HG02610 (cell line): ENCODE data around the gene PAQR4.

ENCODE experiments used
- ATAC-seq: cut with Tn5 transposase; IDR thresholded peaks from one replicate; pipeline ENCODE4 v1.9.1; 2021; ENCODE audit warnings: mild to moderate bottlenecking, moderate library complexity; ENCODE audit not compliant: unreplicated experiment

Gene PAQR4

DNA sequence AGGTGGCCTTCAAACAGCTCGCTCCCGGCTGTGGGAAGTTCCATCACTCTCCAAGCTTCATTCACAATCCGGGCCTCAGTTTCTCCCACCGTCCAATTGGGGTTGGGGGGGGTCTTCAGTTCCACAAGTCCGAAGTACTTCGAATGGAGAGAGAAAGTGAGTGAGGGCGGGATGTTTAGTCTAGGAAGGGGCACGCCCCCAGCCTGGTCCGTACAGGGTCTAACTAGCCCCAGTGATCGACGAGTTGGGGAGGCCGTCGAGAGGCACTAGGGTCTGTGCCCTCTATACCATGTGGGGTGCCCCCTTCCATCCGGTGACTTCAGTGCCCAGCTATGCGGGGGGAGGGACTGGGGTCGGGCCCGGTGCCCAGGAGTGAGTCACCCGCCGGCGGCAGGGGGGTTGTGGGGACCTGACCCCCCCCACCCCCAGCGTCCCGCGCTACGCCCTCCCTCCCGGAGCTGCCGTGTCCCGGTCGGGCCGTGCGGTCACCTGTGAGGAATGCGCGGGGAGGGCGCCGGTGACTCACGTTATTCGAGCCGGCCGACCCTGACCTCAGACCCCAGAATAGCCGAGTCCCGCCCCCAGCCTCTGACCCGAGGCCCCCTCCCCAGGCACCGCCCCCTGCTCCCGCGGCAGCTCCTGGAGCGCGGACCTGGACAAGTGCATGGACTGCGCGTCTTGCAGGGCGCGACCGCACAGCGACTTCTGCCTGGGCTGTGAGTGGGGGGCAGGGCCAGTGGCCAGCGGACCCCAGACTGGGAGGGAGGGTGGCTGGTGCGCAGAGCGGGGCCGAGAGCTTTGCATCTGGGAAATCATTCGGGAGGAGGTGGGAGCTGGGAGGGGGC is 51.7 kb downstream of the PAQR4 start:
- ATAC-seq: no peak

DNA sequence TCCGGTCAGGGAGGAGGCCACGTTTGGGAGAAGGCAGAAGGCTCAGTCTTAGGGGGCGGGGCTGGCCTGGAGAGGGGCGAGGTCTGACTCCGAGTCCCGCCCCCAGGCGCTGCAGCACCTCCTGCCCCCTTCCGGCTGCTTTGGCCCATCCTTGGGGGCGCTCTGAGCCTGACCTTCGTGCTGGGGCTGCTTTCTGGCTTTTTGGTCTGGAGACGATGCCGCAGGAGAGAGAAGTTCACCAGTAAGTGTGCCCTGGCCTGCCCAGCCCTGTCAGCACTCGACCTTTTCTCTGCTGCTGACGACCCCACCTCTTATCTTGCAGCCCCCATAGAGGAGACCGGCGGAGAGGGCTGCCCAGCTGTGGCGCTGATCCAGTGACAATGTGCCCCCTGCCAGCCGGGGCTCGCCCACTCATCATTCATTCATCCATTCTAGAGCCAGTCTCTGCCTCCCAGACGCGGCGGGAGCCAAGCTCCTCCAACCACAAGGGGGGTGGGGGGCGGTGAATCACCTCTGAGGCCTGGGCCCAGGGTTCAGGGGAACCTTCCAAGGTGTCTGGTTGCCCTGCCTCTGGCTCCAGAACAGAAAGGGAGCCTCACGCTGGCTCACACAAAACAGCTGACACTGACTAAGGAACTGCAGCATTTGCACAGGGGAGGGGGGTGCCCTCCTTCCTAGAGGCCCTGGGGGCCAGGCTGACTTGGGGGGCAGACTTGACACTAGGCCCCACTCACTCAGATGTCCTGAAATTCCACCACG is 52.5 kb downstream of the PAQR4 start:
- no peak for ATAC-seq

DNA sequence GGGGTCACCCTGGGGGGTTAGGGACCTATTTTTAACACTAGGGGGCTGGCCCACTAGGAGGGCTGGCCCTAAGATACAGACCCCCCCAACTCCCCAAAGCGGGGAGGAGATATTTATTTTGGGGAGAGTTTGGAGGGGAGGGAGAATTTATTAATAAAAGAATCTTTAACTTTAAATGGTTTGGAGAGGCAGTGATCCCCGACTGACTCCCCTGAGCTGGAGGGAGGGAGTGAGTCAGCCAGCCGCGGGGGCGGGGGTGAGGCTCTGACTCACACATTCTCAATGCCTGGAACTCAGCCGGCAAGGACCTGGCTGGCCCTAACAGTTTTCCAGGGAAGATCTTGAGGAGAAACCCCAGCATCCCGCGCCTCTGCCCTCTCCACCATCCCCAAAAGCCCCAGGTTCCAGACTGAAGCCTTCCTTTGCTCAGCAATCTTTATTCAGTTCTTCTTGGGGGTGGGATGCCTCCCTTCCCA is 53.1 kb downstream of the PAQR4 start:
- ATAC-seq: no peak

DNA sequence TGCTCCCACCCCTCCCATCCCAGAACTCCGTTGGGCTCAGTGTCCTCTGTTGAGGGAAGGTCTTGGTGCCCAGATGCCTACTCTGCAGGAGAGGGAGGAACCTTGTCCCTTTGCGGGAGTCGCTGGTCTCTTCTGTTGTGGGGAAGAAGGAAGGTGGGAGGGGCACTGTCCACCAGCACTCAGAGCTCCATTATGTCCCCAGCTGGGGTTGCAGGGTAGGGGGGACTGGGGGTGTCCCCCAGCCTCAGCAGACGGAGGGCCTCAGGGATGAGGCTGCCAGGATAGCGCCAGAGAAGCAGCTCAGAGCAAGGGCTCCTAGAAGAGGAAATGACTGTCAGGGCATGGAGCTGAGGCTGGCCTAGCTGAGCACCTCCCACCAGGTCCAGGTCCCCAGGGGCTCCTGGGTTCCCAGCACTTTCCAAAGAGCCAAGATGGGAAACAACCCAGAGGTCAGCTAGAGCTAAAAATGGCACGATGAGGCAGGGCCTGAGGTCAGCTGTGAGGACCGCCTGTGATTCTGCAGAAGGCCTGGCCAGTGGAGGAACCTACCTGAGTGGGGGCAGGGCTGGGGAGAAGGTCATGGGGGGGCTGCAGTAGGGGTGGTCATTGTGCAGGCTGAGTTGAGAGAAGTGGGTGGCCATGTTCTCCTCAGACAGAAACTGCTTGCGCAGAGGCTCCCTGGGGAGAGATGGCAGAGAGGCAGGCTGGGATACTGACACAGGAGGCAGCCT is 53.7 kb downstream of the PAQR4 start:
- no peak for ATAC-seq
